HCT116 (cell line): ENCODE measurements around the gene DIO1. TPM values are rescaled to one million over a fixed set of nuclear protein-coding genes. Genes with fewer than 3 reads are reported as not detected.
A peak's percentile ranks its signal among the peaks of the same experiment; 100 is the strongest.

Experiments used
- ATAC-seq: fragments of 200-7000 bp; cut with Tn5 transposase; 2 replicates; pipeline ENCODE4 v1.9.1; 2020; ENCODE audit warnings: mild to moderate bottlenecking, moderate library complexity
- BruUV-seq: library from RNA; stranded (reverse); fragments of 400-500 nt; replicated peaks from 2 replicates; lab custom pipeline; 2021; lab: Mats Ljungman, UMichigan
- CTCF ChIA-PET: fragments of 300-600 bp; sonication (Branson Sonifier 250); formaldehyde crosslinking; loops from one replicate; lab custom pipeline; 2021; ENCODE audit warnings: antibody characterized with exemption; lab: Charles Lee
- POLR2A ChIA-PET: fragments of 300-600, 350-600 bp; sonication (Branson Sonifier 250); formaldehyde crosslinking; loops from one replicate; lab custom pipeline; 2021; ENCODE audit warnings: antibody characterized with exemption; lab: Charles Lee
- RAD21 ChIA-PET, 2 experiments: fragments of 300-600 bp; sonication (Branson Sonifier 250); formaldehyde crosslinking; loops; one replicate each; lab custom pipeline; 2023; ENCODE audit warnings: low total read pairs in 2 of 2; ENCODE audit not compliant: uncharacterized antibody in 2 of 2, unreplicated experiment in 2 of 2, low non-redundant PET in 1 of 2; lab: Charles Lee
- DNase-seq: peaks from one replicate; pipeline ENCODE4 v3.0.0-alpha.2; 2010; ENCODE audit warnings: low read depth, low spot score
- H2AFZ ChIP-seq: fragments of 200-600 bp; shearing (Covaris generic), sonication (generic); 2 replicates; pipeline ENCODE4 v1.6.1; 2017; ENCODE audit warnings: low read depth, mixed run types, mixed read lengths, antibody characterized with exemption, low read length; ENCODE audit not compliant: poor library complexity, severe bottlenecking
- H3K27ac ChIP-seq: 2 replicates; pipeline ENCODE4 v1.5.1; 2012; ENCODE audit warnings: low read depth, low read length
- H3K27me3 ChIP-seq: fragments of 200-600 bp; sonication (generic); 2 replicates; pipeline ENCODE4 v1.6.1; 2016; ENCODE audit warnings: mixed run types, low read length, mixed read lengths; ENCODE audit not compliant: insufficient read depth
- H3K36me3 ChIP-seq, 2 experiments: fragments of 200-500 bp in 1 of 2; fragments of 200-600 bp in 1 of 2; sonication (Bioruptor generic) in 1 of 2; sonication (generic) in 1 of 2; 2 replicates each; pipeline versions ENCODE4 v1.5.1 to v1.6.1; 2014 to 2016; ENCODE audit warnings: low read length in 2 of 2, inconsistent platforms in 1 of 2, mixed read lengths in 1 of 2, mixed run types in 1 of 2; ENCODE audit not compliant: insufficient read depth in 2 of 2, control insufficient read depth in 1 of 2
- H3K4me1 ChIP-seq, 2 experiments: fragments of 200-600 bp in 1 of 2; sonication (generic) in 1 of 2; 2 replicates each; pipeline versions ENCODE4 v1.5.1 to v1.6.1; 2012 to 2017; ENCODE audit warnings: low read length in 2 of 2, inconsistent platforms in 1 of 2, mild to moderate bottlenecking in 1 of 2, mixed read lengths in 1 of 2, mixed run types in 1 of 2, moderate library complexity in 1 of 2; ENCODE audit not compliant: insufficient read depth in 2 of 2, control insufficient read depth in 1 of 2
- H3K4me2 ChIP-seq: fragments of 200-600 bp; sonication (generic); 2 replicates; pipeline ENCODE4 v1.6.1; 2017; ENCODE audit warnings: mixed run types, low read length, mixed read lengths
- H3K4me3 ChIP-seq, 2 experiments: fragments of 200-600 bp in 1 of 2; sonication (generic) in 1 of 2; replicated peaks in 1 of 2; 2 replicates each; pipeline ENCODE4 v1.5.1; 2011 to 2016; ENCODE audit warnings: low read length in 2 of 2, control low read depth in 1 of 2, low read depth in 1 of 2, mild to moderate bottlenecking in 1 of 2, mixed read lengths in 1 of 2, mixed run types in 1 of 2
- H3K79me2 ChIP-seq: fragments of 200-600 bp; sonication (generic); 2 replicates; pipeline ENCODE4 v1.6.1; 2017; ENCODE audit warnings: mild to moderate bottlenecking, mixed run types, low read length, moderate library complexity, mixed read lengths; ENCODE audit not compliant: insufficient read depth
- H3K9ac ChIP-seq: fragments of 200-600 bp; sonication (generic); 2 replicates; pipeline ENCODE4 v1.6.1; 2016; ENCODE audit warnings: low read length, mixed read lengths
- H3K9me2 ChIP-seq: fragments of 200-600 bp; sonication (generic), shearing (Covaris generic); 2 replicates; pipeline ENCODE4 v1.6.1; 2017; ENCODE audit warnings: mixed run types, mild to moderate bottlenecking, moderate library complexity; ENCODE audit not compliant: insufficient read depth
- H3K9me3 ChIP-seq, 2 experiments: fragments of 200-500 bp in 1 of 2; fragments of 200-600 bp in 1 of 2; sonication (Bioruptor generic) in 1 of 2; sonication (generic) in 1 of 2; 2 replicates each; pipeline ENCODE4 v1.6.1; 2014 to 2017; ENCODE audit warnings: low read length in 2 of 2, mixed read lengths in 2 of 2, inconsistent platforms in 1 of 2, low read depth in 1 of 2, mild to moderate bottlenecking in 1 of 2, mixed run types in 1 of 2, moderate library complexity in 1 of 2; ENCODE audit not compliant: control insufficient read depth in 1 of 2, insufficient read depth in 1 of 2
- H4K20me1 ChIP-seq: fragments of 200-600 bp; sonication (generic), shearing (Covaris generic); 2 replicates; pipeline ENCODE4 v1.6.1; 2017; ENCODE audit warnings: mixed run types, mild to moderate bottlenecking, moderate library complexity; ENCODE audit not compliant: insufficient read depth
- CBX3 ChIP-seq: IDR thresholded peaks from 2 replicates; pipeline ENCODE4 v1.6.1; 2012; ENCODE audit warnings: low read depth
- CEBPB ChIP-seq: IDR thresholded peaks from 2 replicates; pipeline ENCODE4 v1.6.1; 2012; ENCODE audit warnings: low read depth
- EZH2phosphoT487 ChIP-seq: fragments of 200-600 bp; IDR thresholded peaks from 2 replicates; pipeline ENCODE4 v1.6.1; 2018; ENCODE audit warnings: antibody characterized with exemption, borderline replicate concordance
- FOSL1 ChIP-seq: IDR thresholded peaks from 2 replicates; pipeline ENCODE4 v1.6.1; 2012; ENCODE audit warnings: low read depth
- RAD21 ChIP-seq: IDR thresholded peaks from 2 replicates; pipeline ENCODE4 v1.6.1; 2012; ENCODE audit warnings: low read depth, mild to moderate bottlenecking
- SIN3A ChIP-seq: IDR thresholded peaks from 2 replicates; pipeline ENCODE4 v1.6.1; 2012; ENCODE audit warnings: low read depth
- SP1 ChIP-seq: IDR thresholded peaks from 2 replicates; pipeline ENCODE4 v1.6.1; 2012; ENCODE audit warnings: low read depth
- SRF ChIP-seq: IDR thresholded peaks from 2 replicates; pipeline ENCODE4 v1.6.1; 2012; ENCODE audit warnings: low read depth
- YY1 ChIP-seq: IDR thresholded peaks from 2 replicates; pipeline ENCODE4 v1.6.1; 2011; ENCODE audit warnings: low read length, low read depth, moderate library complexity, mild to moderate bottlenecking; ENCODE audit not compliant: insufficient replicate concordance; ENCODE audit errors: extremely low read depth
- intact Hi-C: fragments of 100-400 bp; cut with micrococcal nuclease; formaldehyde crosslinking; loops from 2 replicates; pipeline ENCODE4 v1.10.0; 2022
- total RNA-seq: library from RNA; stranded (reverse); gene quantifications from one replicate; pipeline ENCODE4 v1.2.1, GENCODE V29; 2021; ENCODE audit not compliant: unreplicated experiment
- TF ChIP-seq, protein P1 (sequence below), 3 experiments: fragments of 200-600 bp in 1 of 3; sonication (generic) in 1 of 3; IDR thresholded peaks in 2 of 3; conservative IDR thresholded peaks in 1 of 3; 2 replicates each; pipeline ENCODE4 v1.5.1; 2012 to 2017; ENCODE audit warnings: low read depth in 2 of 3, low read length in 2 of 3, antibody characterized with exemption in 1 of 3, borderline replicate concordance in 1 of 3, control low read depth in 1 of 3, mild to moderate bottlenecking in 1 of 3, mixed read lengths in 1 of 3, mixed run types in 1 of 3, moderate library complexity in 1 of 3; ENCODE audit not compliant: insufficient read depth in 1 of 3
- TF ChIP-seq, protein P2 (sequence below): IDR thresholded peaks from 2 replicates; pipeline ENCODE4 v1.6.1; 2012
- TF ChIP-seq, protein P3 (sequence below): IDR thresholded peaks from 2 replicates; pipeline ENCODE4 v1.6.1; 2012; ENCODE audit warnings: low read depth

Gene DIO1
- total RNA-seq, 1 experiment from 2014 or later: not detected

DNA sequence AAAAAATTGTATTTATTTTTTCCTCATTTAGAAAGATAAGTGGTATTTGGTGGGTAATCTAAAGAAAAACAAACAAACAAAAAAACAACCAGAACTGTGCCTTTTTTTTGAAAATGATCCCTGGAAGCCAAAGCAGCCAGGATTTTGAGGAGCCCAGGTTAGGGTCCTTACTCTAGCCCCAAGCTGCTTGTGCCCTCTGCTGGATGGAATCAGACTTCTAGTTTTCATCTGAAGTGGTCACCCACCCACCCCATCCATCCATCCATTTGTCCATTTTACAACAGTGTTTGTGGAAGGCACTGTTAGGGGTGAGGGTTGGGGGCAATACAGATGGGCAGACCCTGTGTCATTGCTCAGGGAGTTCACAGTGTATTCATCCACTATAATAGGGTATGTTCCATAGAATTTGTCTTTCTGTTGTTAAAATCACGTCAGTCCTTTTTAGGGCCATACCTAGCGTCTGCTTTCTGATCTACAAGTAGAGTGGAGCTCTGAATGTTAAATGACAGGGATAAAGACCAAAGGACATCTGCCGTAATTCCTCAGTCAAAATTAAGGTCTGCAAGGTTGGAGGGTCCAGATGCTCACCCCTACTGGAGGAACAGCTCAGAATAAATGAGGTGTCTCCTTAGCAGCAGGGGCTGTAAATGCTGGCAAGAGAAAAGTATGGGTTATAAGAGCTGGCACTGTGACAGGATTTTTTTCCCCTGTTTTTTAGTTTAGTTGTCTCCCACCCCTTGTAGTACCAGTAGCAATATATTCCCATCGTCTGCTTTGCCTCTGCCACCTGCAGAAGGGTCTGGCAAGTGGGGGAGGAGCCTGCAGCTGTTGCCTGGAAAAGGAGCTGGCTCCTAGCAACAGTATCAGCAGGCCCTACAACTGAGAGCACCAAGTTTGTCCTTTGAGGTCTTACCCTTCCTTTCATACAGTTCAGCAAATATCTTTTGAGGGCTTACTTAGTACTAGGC lies 55.3 kb downstream of the DIO1 start:
- ChIA-PET POLR2A (no interaction called here), CTCF (interaction anchor here (0.8 to 1.8 kb wide), 5 partner anchors 10 to 89 kb away, joined by 3 to 5 read pairs (median 4); no protein-coding TSS in a partner anchor), RAD21 (interaction anchor here in 1 of 2 experiments (1.4 kb wide), 1 partner anchor 88 kb away, joined by 4 read pairs; no protein-coding TSS in a partner anchor)
- Histone ChIP-seq H3K4me3 (no peak overlapping the region), H3K36me3 (peaks cover 18 to 30% of the 10 kb centered on the region in 2 experiments; a peak in 3 of 4 replicates), H3K27me3 (no peaks in the 10 kb centered on the region), H3K9me2 (no peaks in the 10 kb centered on the region)
- intact Hi-C loops: no loop called here
- ATAC-seq: no peak
- TF ChIP-seq, protein P1, sequence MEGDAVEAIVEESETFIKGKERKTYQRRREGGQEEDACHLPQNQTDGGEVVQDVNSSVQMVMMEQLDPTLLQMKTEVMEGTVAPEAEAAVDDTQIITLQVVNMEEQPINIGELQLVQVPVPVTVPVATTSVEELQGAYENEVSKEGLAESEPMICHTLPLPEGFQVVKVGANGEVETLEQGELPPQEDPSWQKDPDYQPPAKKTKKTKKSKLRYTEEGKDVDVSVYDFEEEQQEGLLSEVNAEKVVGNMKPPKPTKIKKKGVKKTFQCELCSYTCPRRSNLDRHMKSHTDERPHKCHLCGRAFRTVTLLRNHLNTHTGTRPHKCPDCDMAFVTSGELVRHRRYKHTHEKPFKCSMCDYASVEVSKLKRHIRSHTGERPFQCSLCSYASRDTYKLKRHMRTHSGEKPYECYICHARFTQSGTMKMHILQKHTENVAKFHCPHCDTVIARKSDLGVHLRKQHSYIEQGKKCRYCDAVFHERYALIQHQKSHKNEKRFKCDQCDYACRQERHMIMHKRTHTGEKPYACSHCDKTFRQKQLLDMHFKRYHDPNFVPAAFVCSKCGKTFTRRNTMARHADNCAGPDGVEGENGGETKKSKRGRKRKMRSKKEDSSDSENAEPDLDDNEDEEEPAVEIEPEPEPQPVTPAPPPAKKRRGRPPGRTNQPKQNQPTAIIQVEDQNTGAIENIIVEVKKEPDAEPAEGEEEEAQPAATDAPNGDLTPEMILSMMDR (IDR thresholded peaks at IDR 0.05 in 2 of 3, conservative IDR thresholded peaks at IDR 0.05 in 1 of 3; ENCODE audit: borderline replicate concordance in 1 of 3, insufficient read depth in 1 of 3, low read depth in 2 of 3, low read length in 2 of 3): peak; percentile 60 to 76 (median 73); a peak in 5 of 6 replicates
- peak; percentile 70 for TF ChIP-seq RAD21
- TF ChIP-seq, protein P2, sequence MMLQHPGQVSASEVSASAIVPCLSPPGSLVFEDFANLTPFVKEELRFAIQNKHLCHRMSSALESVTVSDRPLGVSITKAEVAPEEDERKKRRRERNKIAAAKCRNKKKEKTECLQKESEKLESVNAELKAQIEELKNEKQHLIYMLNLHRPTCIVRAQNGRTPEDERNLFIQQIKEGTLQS: no peak
- TF ChIP-seq SP1: no peak
- TF ChIP-seq CBX3: no peak
- no peak for TF ChIP-seq EZH2phosphoT487
- no peak for TF ChIP-seq FOSL1
- no peak for TF ChIP-seq CEBPB
- TF ChIP-seq, protein P3, sequence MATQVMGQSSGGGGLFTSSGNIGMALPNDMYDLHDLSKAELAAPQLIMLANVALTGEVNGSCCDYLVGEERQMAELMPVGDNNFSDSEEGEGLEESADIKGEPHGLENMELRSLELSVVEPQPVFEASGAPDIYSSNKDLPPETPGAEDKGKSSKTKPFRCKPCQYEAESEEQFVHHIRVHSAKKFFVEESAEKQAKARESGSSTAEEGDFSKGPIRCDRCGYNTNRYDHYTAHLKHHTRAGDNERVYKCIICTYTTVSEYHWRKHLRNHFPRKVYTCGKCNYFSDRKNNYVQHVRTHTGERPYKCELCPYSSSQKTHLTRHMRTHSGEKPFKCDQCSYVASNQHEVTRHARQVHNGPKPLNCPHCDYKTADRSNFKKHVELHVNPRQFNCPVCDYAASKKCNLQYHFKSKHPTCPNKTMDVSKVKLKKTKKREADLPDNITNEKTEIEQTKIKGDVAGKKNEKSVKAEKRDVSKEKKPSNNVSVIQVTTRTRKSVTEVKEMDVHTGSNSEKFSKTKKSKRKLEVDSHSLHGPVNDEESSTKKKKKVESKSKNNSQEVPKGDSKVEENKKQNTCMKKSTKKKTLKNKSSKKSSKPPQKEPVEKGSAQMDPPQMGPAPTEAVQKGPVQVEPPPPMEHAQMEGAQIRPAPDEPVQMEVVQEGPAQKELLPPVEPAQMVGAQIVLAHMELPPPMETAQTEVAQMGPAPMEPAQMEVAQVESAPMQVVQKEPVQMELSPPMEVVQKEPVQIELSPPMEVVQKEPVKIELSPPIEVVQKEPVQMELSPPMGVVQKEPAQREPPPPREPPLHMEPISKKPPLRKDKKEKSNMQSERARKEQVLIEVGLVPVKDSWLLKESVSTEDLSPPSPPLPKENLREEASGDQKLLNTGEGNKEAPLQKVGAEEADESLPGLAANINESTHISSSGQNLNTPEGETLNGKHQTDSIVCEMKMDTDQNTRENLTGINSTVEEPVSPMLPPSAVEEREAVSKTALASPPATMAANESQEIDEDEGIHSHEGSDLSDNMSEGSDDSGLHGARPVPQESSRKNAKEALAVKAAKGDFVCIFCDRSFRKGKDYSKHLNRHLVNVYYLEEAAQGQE: no peak
- no peak for TF ChIP-seq SIN3A
- no peak for TF ChIP-seq SRF
- no peak for TF ChIP-seq YY1
- TF ChIP-seq, all 23 proteins: peak for 2
- H3K4me2 ChIP-seq: no peak overlapping the region
- H4K20me1 ChIP-seq: no peaks in the 10 kb centered on the region
- H3K27ac ChIP-seq: no peak overlapping the region
- H2AFZ ChIP-seq: no peak overlapping the region
- peaks cover 79% of the 10 kb centered on the region for H3K79me2 ChIP-seq
- H3K4me1 ChIP-seq: peaks cover 9 to 17% of the 10 kb centered on the region in 2 experiments; a peak in 2 of 4 replicates
- H3K9me3 ChIP-seq: no peaks in the 10 kb centered on the region
- no peak for DNase-seq
- BruUV-seq: TSS peak; percentile 29
- H3K9ac ChIP-seq: no peak overlapping the region
